H9 (cell line): Measurements from ENCODE around the gene GIMAP1. TPM values are rescaled to one million over a fixed set of nuclear protein-coding genes. Genes with fewer than 3 reads are reported as not detected.

Experiments used
- DNase-seq: peaks from one replicate; pipeline ENCODE4 v3.0.0-alpha.2; 2017
- H2AFZ ChIP-seq: one replicate; pipeline ENCODE4 v1.6.1; 2013; ENCODE audit warnings: mild to moderate bottlenecking, low read length, control low read depth, moderate library complexity
- H2AK5ac ChIP-seq: 2 replicates; pipeline ENCODE4 v1.6.1; 2013; ENCODE audit warnings: low read length, control low read depth, mixed read lengths; ENCODE audit not compliant: insufficient read length
- H2BK120ac ChIP-seq: one replicate; pipeline ENCODE4 v1.6.1; 2013; ENCODE audit warnings: low read depth, mild to moderate bottlenecking, low read length, control low read depth, inconsistent platforms; ENCODE audit not compliant: poor library complexity, severe bottlenecking
- H2BK12ac ChIP-seq: 2 replicates; pipeline ENCODE4 v1.6.1; 2013; ENCODE audit warnings: low read length, control low read depth, mixed read lengths, low read depth; ENCODE audit not compliant: insufficient read length
- H2BK15ac ChIP-seq: 2 replicates; pipeline ENCODE4 v1.6.1; 2013; ENCODE audit warnings: low read depth, low read length, control low read depth
- H2BK20ac ChIP-seq: one replicate; pipeline ENCODE4 v1.6.1; 2013; ENCODE audit warnings: low read depth, mild to moderate bottlenecking, low read length, control low read depth, inconsistent platforms; ENCODE audit not compliant: poor library complexity, severe bottlenecking
- H2BK5ac ChIP-seq: 2 replicates; pipeline ENCODE4 v1.6.1; 2013; ENCODE audit warnings: low read length, control low read depth, mixed read lengths; ENCODE audit not compliant: insufficient read length
- H3K14ac ChIP-seq: 2 replicates; pipeline ENCODE4 v1.6.1; 2013; ENCODE audit warnings: low read length, control low read depth; ENCODE audit not compliant: insufficient read depth
- H3K18ac ChIP-seq: 2 replicates; pipeline ENCODE4 v1.6.1; 2013; ENCODE audit warnings: low read depth, mild to moderate bottlenecking, mixed read lengths, low read length, control low read depth; ENCODE audit not compliant: insufficient read length
- H3K23ac ChIP-seq: 2 replicates; pipeline ENCODE4 v1.6.1; 2013; ENCODE audit warnings: low read length, control low read depth, mixed read lengths, low read depth; ENCODE audit not compliant: insufficient read length
- H3K23me2 ChIP-seq: 2 replicates; pipeline ENCODE4 v1.6.1; 2013; ENCODE audit warnings: low read depth, mild to moderate bottlenecking, mixed read lengths, low read length, control low read depth; ENCODE audit not compliant: insufficient read length, poor library complexity, severe bottlenecking
- H3K27ac ChIP-seq: 2 replicates; pipeline ENCODE4 v1.5.1; 2013; ENCODE audit warnings: low read length, control low read depth, mixed read lengths, low read depth; ENCODE audit not compliant: insufficient read length
- H3K27me3 ChIP-seq: 2 replicates; pipeline ENCODE4 v1.6.1; 2013; ENCODE audit warnings: low read length, control low read depth, inconsistent platforms; ENCODE audit not compliant: insufficient read depth
- H3K4ac ChIP-seq: 2 replicates; pipeline ENCODE4 v1.6.1; 2013; ENCODE audit warnings: low read depth, mild to moderate bottlenecking, control low read depth, inconsistent platforms, low read length, moderate library complexity
- H3K4me1 ChIP-seq: 2 replicates; pipeline ENCODE4 v1.6.1; 2013; ENCODE audit warnings: low read length, control low read depth, inconsistent platforms; ENCODE audit not compliant: insufficient read depth
- H3K4me2 ChIP-seq: 2 replicates; pipeline ENCODE4 v1.6.1; 2013; ENCODE audit warnings: low read length, control low read depth, mixed read lengths; ENCODE audit not compliant: insufficient read length, insufficient read depth
- H3K56ac ChIP-seq: 2 replicates; pipeline ENCODE4 v1.6.1; 2013; ENCODE audit warnings: low read depth, mild to moderate bottlenecking, mixed read lengths, low read length, control low read depth; ENCODE audit not compliant: insufficient read length
- H3K79me1 ChIP-seq: 2 replicates; pipeline ENCODE4 v1.6.1; 2013; ENCODE audit warnings: low read depth, mild to moderate bottlenecking, moderate library complexity, low read length, control low read depth, inconsistent platforms; ENCODE audit not compliant: insufficient read depth, poor library complexity, severe bottlenecking
- H3K79me2 ChIP-seq: 2 replicates; pipeline ENCODE4 v1.6.1; 2013; ENCODE audit warnings: low read length, control low read depth, inconsistent platforms; ENCODE audit not compliant: insufficient read depth
- H3K9ac ChIP-seq: 2 replicates; pipeline ENCODE4 v1.6.1; 2013; ENCODE audit warnings: low read length, control low read depth, mixed read lengths; ENCODE audit not compliant: insufficient read length; ENCODE audit errors: extremely low read depth
- H3K9me3 ChIP-seq: one replicate; pipeline ENCODE4 v1.6.1; 2013; ENCODE audit warnings: low read depth, low read length, inconsistent platforms; ENCODE audit not compliant: control insufficient read depth
- H3T11ph ChIP-seq: one replicate; pipeline ENCODE4 v1.6.1; 2013; ENCODE audit warnings: mild to moderate bottlenecking, low read length, control low read depth, inconsistent platforms
- H4K20me1 ChIP-seq: one replicate; pipeline ENCODE4 v1.6.1; 2013; ENCODE audit not compliant: control insufficient read depth, insufficient read length, insufficient read depth
- H4K5ac ChIP-seq: 2 replicates; pipeline ENCODE4 v1.6.1; 2013; ENCODE audit warnings: low read depth, mild to moderate bottlenecking, mixed read lengths, low read length, control low read depth; ENCODE audit not compliant: insufficient read length
- H4K8ac ChIP-seq: replicated peaks from 2 replicates; pipeline ENCODE4 v1.6.1; 2013; ENCODE audit warnings: low read length, control low read depth, mixed read lengths, low read depth; ENCODE audit not compliant: insufficient read length
- H4K91ac ChIP-seq: 2 replicates; pipeline ENCODE4 v1.6.1; 2013; ENCODE audit warnings: low read depth, mild to moderate bottlenecking, moderate library complexity, mixed read lengths, low read length, control low read depth; ENCODE audit not compliant: insufficient read length
- H3K27ac Mint-ChIP-seq, 3 experiments: 2 replicates in 2 of 3; 3 replicates in 1 of 3; pipeline ENCODE4 v1.8.0; 2020 to 2021; ENCODE audit warnings: mixed read lengths in 3 of 3, mild to moderate bottlenecking in 1 of 3, moderate library complexity in 1 of 3
- H3K27me3 Mint-ChIP-seq: 2 replicates; pipeline ENCODE4 v1.8.0; 2021; ENCODE audit warnings: low read depth, mild to moderate bottlenecking, moderate library complexity, mixed read lengths
- H3K36me3 Mint-ChIP-seq, 3 experiments: 2 replicates in 2 of 3; 3 replicates in 1 of 3; pipeline ENCODE4 v1.8.0; 2020 to 2021; ENCODE audit warnings: low read depth in 3 of 3, mixed read lengths in 3 of 3; ENCODE audit not compliant: insufficient read depth in 1 of 3
- H3K4me1 Mint-ChIP-seq, 2 experiments: 2 replicates each; pipeline ENCODE4 v1.8.0; 2020; ENCODE audit warnings: mixed read lengths in 2 of 2
- H3K4me3 Mint-ChIP-seq, 2 experiments: 2 replicates in 1 of 2; 3 replicates in 1 of 2; pipeline ENCODE4 v1.8.0; 2020 to 2021; ENCODE audit warnings: mild to moderate bottlenecking in 2 of 2, mixed read lengths in 2 of 2, moderate library complexity in 1 of 2
- H3K9me3 Mint-ChIP-seq, 2 experiments: 2 replicates in 1 of 2; 3 replicates in 1 of 2; pipeline ENCODE4 v1.8.0; 2020; ENCODE audit warnings: mild to moderate bottlenecking in 2 of 2, mixed read lengths in 2 of 2, moderate library complexity in 1 of 2
- CTCF ChIP-seq: fragments of 200-600 bp; sonication (generic); conservative IDR thresholded peaks from 3 replicates; pipeline ENCODE4 v1.8.0; 2021; ENCODE audit warnings: antibody characterized with exemption, mild to moderate bottlenecking
- WGBS: extraction: QIAGEN DNeasy Blood & Tissue Kit; methylation state at CpG from one replicate; pipeline ENCODE4 v1.1.7; 2013; ENCODE audit warnings: missing lambda C conversion rate, low lambda C conversion rate, mixed read lengths; ENCODE audit not compliant: insufficient read length; ENCODE audit errors: extremely low coverage; 5-methylcytosine and 5-hydroxymethylcytosine counted together
- total RNA-seq: library from RNA; stranded (reverse); gene quantifications from 2 replicates; pipeline ENCODE4 v1.2.1, GENCODE V29; 2021

Gene GIMAP1
- total RNA-seq, 1 experiment from 2014 or later, result not detected

DNA sequence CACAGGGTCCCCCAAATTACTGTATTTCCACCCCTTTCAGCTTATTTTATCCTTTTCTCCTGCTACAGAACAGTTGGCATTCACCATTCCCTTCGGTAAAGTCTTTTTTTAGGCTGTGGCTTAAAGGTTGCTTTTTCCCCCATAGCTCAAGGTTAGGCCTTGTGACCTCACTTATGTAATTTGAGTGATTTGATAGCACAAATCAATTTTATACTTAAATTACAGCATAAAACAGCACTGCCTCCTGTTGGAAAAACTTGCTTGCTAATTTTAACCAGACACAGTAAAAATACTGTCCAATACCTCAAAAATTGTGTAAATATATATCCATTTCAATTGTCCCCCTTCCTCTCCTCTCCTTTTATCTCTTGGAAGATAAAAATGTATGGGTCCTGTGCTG is 7.1 kb downstream of the GIMAP1 start:
- H3K9me3 Mint-ChIP-seq, result peaks cover 16 to 39% of the 10 kb centered on the region in 2 experiments
- Histone ChIP-seq H3K56ac (no peak overlapping the region), H4K8ac (no peak overlapping the region), H3K23ac (no peak overlapping the region), H4K5ac (no peak overlapping the region), H3K4me1 (no peaks in the 10 kb centered on the region), H2AFZ (no peak overlapping the region), H2BK120ac (no peak overlapping the region), H3K23me2 (no peaks in the 10 kb centered on the region), H4K91ac (no peak overlapping the region), H3K18ac (no peak overlapping the region), H2BK15ac (no peak overlapping the region), H3K4me2 (no peak overlapping the region), H3K14ac (no peak overlapping the region), H3K27ac (no peak overlapping the region), H3K79me2 (no peaks in the 10 kb centered on the region), H2BK20ac (no peak overlapping the region), H2AK5ac (no peak overlapping the region), H3K4ac (no peak overlapping the region), H3T11ph (no peak overlapping the region), H2BK12ac (no peak overlapping the region), H3K79me1 (no peaks in the 10 kb centered on the region), H3K27me3 (peaks cover 7% of the 10 kb centered on the region; the same call in 1 of the 2 replicates), H3K9me3 (no peaks in the 10 kb centered on the region), H2BK5ac (no peak overlapping the region), H3K9ac (no peak overlapping the region), H4K20me1 (no peaks in the 10 kb centered on the region)
- H3K4me3 Mint-ChIP-seq, result no peak overlapping the region
- no peaks in the 10 kb centered on the region for H3K4me1 Mint-ChIP-seq
- peaks cover 100% of the 10 kb centered on the region for H3K27me3 Mint-ChIP-seq
- DNase-seq, result no peak
- no peaks in the 10 kb centered on the region; a peak in 1 of 7 replicates for H3K36me3 Mint-ChIP-seq
- no CpG with 5 or more reads among the region's 1 CpG for WGBS
- H3K27ac Mint-ChIP-seq, result no peak overlapping the region
- no peak for TF ChIP-seq CTCF
